ENCODE measurements around the gene RBM44. TPM values are rescaled to one million over a fixed set of nuclear protein-coding genes. Genes with fewer than 3 reads are reported as not detected.

The RBM44 gene
- total RNA-seq, 3 donors from 2014 or later, result 1.4 to 2.5 (median 2.0) TPM

- peak overlapping the region in 1 of 3 donors; percentile 9 for H3K4me3 ChIP-seq
- TF ChIP-seq POLR2A (IDR thresholded peaks at IDR 0.05) (no peak), CTCF (IDR thresholded peaks at IDR 0.05) (no peak), POLR2AphosphoS5 (IDR thresholded peaks at IDR 0.05) (no peak)
- no peaks in the 10 kb centered on the region for H3K4me1 ChIP-seq
- H3K36me3 ChIP-seq, result no peaks in the 10 kb centered on the region
- H3K27ac ChIP-seq, result no peak overlapping the region
- no peaks in the 10 kb centered on the region for H3K9me3 ChIP-seq
- intact Hi-C loops (cut with DNase I; ENCODE audit: low total_unique reads), result no loop called here
- DNase-seq (ENCODE audit: low spot score in 2 of 2), result peak in 1 of 2 donors; percentile 35
- H3K27me3 ChIP-seq, result no peaks in the 10 kb centered on the region
Measured at GRCh38 chr2:237868631-237869342, 70.2 kb downstream of the RBM44 start.

DNA sequence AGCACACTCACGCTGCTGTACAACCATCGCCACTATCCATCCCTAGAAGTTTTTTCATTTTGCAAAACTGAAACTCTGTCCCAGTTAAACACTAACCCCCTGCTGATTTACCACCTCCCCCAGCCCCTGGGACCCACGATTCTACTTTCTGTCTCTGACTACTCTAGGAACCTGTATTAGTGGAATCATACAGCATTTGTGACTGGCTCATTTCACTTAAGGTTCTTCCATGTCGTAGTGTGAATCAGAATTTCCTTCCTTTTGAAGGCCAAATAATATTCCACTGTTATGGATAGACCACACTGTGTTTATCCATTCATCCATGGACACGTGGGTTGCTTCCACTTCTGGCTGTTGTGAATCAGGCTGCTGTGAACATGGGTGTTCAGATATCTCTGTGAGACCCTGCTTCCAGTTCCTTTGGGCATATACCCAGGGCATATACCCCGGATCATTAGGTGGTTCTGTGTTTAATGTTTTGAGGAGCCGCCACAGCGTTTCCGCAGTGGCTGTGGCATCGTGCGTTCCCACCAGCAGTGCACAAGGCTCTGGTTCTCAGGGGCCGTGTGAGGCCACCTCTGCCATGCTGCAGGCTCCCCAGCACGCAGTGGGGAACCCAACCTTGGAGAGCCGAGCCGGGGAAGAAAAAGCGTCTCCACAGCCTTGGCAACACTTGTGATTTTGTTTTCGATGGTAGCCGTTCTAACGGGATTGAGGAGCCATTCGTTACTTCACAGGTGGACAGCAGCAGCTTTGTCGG lies 70.9 kb downstream of the RBM44 start:
- H3K27ac ChIP-seq, result no peak overlapping the region
- no peaks in the 10 kb centered on the region for H3K9me3 ChIP-seq
- TF ChIP-seq CTCF (IDR thresholded peaks at IDR 0.05) (no peak), POLR2A (IDR thresholded peaks at IDR 0.05) (no peak), POLR2AphosphoS5 (IDR thresholded peaks at IDR 0.05) (no peak)
- H3K27me3 ChIP-seq, result no peaks in the 10 kb centered on the region
- intact Hi-C loops (cut with DNase I; ENCODE audit: low total_unique reads), result no loop called here
- H3K36me3 ChIP-seq, result no peaks in the 10 kb centered on the region
- H3K4me1 ChIP-seq, result no peaks in the 10 kb centered on the region
- no peak overlapping the region for H3K4me3 ChIP-seq
- DNase-seq (ENCODE audit: low spot score in 2 of 2), result peak in 1 of 2 donors; percentile 24

DNA sequence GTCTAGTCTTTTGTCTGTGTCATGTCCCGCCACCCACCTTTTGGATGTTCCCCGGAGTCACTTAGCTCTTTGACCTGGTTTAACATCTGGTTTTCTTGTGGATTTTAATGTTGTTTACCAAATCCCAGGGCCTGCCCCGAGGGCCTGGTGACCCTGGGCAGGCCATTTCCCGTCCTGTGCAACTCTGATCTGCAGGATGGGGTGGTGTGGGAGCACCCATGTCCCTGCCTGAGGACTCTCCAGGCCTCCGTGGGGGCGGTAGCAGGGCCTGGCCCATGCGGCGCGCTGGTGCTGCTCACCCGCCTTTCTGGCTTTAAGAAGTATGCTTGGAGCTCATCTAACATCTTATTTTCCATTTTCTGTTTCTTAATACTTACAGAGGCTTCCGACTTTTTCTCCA lies 71.5 kb downstream of the RBM44 start:
- intact Hi-C loops (cut with DNase I; ENCODE audit: low total_unique reads), result no loop called here

DNA sequence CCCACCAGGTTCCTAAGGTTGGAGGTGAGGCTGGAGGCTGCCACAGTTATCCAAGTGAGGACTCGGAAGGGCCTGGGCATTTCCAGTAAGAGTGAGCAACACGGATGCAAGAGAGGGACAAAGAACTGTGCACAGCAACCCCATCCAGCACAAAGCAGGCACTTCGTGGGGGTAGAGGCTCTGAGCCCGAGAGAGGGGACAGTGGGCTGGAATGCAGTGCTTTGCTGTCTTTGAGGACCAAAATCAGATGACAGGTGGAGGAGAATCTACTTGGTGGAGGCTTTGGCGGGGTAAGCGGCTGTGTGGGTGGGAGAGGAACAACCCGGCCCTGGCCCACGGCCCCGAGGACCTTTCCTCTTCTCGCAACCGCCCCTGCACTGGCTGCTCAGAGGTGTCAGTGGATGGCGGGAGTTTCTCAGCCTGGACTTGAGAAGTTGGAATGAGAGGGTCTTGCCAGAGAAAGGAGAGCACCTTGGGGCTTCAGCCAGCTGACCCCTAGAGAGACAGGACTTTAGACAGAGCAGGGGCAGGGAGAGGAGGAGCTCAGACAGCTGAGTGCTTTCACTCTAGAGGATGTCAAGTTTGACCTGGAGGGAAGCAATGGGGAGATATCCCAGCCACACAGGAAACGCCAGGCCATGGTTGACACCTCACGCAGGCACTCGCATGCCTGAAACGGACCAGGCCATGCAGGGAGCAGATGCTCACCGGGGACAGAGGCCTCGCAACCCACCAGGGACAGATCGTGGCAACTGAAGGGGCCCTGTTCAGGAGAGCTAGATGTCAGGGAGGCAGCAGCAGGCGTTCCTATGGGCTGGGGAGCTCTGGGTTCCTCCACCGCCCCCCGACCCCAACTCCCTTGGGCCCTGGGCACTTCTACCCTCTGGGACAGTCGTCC lies 72.4 kb downstream of the RBM44 start:
- Histone ChIP-seq H3K27me3 (no peaks in the 10 kb centered on the region), H3K4me3 (no peak overlapping the region), H3K4me1 (no peaks in the 10 kb centered on the region), H3K36me3 (no peaks in the 10 kb centered on the region), H3K27ac (peak overlapping the region in 1 of 2 donors; percentile 43), H3K9me3 (no peaks in the 10 kb centered on the region)
- intact Hi-C loops (cut with DNase I; ENCODE audit: low total_unique reads), result no loop called here
- DNase-seq (ENCODE audit: low spot score in 2 of 2), result peak in 1 of 2 donors; percentile 49
- TF ChIP-seq CTCF (IDR thresholded peaks at IDR 0.05), result no peak
- TF ChIP-seq POLR2A (IDR thresholded peaks at IDR 0.05), result no peak
- no peak for TF ChIP-seq POLR2AphosphoS5 (IDR thresholded peaks at IDR 0.05)

More for the DNA sequence above, 71.5 kb downstream of the RBM44 start:
- H3K9me3 ChIP-seq, result no peaks in the 10 kb centered on the region
- DNase-seq (ENCODE audit: low spot score in 2 of 2), result no peak
- H3K36me3 ChIP-seq, result no peaks in the 10 kb centered on the region
- peak overlapping the region in 1 of 2 donors; percentile 32 for H3K27ac ChIP-seq
- H3K4me1 ChIP-seq, result no peaks in the 10 kb centered on the region
- H3K27me3 ChIP-seq, result no peaks in the 10 kb centered on the region
- TF ChIP-seq CTCF (IDR thresholded peaks at IDR 0.05) (no peak), POLR2A (IDR thresholded peaks at IDR 0.05) (no peak), POLR2AphosphoS5 (IDR thresholded peaks at IDR 0.05) (no peak)
- no peak overlapping the region for H3K4me3 ChIP-seq

Data from breast epithelium (tissue), 4 donors.